Large intestine (tissue), 3 donors: ENCODE measurements around the gene SPX. TPM values are rescaled to one million over a fixed set of nuclear protein-coding genes. Genes with fewer than 3 reads are reported as not detected.

ENCODE experiments used
- DNase-seq, 2 donors: peaks; one replicate each; pipeline versions ENCODE4 v3.0.0 to v3.0.0-alpha.2; 2013
- H3K27ac ChIP-seq: one replicate; pipeline ENCODE4 v1.5.1; 2013; ENCODE audit warnings: low read length
- H3K27me3 ChIP-seq: 2 replicates; pipeline ENCODE4 v1.6.1; 2013; ENCODE audit warnings: low read length; ENCODE audit not compliant: control insufficient read depth, insufficient read depth
- H3K36me3 ChIP-seq: 2 replicates; pipeline ENCODE4 v1.6.1; 2013; ENCODE audit warnings: low read length; ENCODE audit not compliant: control insufficient read depth, insufficient read depth
- H3K4me1 ChIP-seq: one replicate; pipeline ENCODE4 v1.6.1; 2013; ENCODE audit warnings: low read length; ENCODE audit not compliant: control insufficient read depth, insufficient read depth
- H3K4me3 ChIP-seq: one replicate; pipeline ENCODE4 v1.5.1; 2013; ENCODE audit warnings: low read length
- H3K9me3 ChIP-seq: one replicate; pipeline ENCODE4 v1.6.1; 2013; ENCODE audit warnings: mild to moderate bottlenecking, low read depth, low read length, moderate library complexity; ENCODE audit not compliant: control insufficient read depth
- WGBS: methylation state at CpG from one replicate; pipeline ENCODE4 v1.1.5; 2013; ENCODE audit warnings: low lambda C conversion rate; ENCODE audit not compliant: insufficient coverage; 5-methylcytosine and 5-hydroxymethylcytosine counted together
- polyA plus RNA-seq: library from polyadenylated mRNA; unstranded; fragments of 120-200 nt; gene quantifications from one replicate; pipeline ENCODE4 v1.2.1, GENCODE V29; 2013

The SPX gene
- polyA plus RNA-seq, 1 donor = 3.5 TPM

DNA sequence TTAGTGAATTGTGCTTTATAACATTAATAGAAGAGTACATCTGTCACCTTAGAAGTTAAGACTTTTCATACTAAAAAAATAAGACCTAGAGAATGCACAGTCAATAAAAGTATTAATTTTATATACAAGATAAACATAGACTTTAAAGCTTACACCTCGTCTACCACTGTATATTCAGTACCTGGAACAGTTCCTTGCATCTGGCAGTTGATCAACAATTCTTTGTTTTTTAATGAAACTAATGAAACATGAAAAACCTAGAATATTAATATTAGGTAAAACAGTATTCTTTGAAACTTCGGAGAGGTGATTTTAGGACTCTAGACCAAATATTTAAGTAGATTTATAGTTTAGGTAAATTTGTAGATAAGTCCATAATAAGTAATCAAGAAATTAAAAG, 20.2 kb upstream of the SPX start:
- Histone ChIP-seq H3K4me1 (peaks cover 6% of the 10 kb centered on the region), H3K27me3 (no peaks in the 10 kb centered on the region), H3K27ac (no peak overlapping the region), H3K36me3 (peaks cover 10% of the 10 kb centered on the region), H3K4me3 (no peak overlapping the region), H3K9me3 (no peaks in the 10 kb centered on the region)
- WGBS = 89% methylated on average over 1 of the region's 2 CpGs
- no peak for DNase-seq

DNA sequence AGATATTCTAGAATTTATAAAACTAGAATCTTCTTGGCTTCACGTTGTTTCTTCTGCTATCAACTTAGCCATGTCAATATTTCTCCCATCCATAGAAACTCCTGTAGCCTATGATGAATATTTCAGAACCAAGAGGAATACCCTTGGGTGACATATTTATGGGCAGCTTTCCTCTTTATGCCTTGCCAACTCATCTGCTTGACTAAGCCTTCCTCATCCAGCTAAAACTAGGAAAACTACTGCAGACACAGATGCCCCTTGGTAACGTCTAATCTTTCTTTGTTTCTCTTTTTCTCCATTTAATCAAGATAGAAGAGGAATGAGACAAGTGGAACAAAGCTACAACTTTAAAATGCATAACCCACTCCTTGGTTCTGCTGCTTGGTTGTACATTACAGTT, 18.2 kb upstream of the SPX start:
- Histone ChIP-seq H3K4me3 (no peak overlapping the region), H3K4me1 (peaks cover 2% of the 10 kb centered on the region), H3K36me3 (peaks cover 15% of the 10 kb centered on the region), H3K27me3 (no peaks in the 10 kb centered on the region), H3K9me3 (no peaks in the 10 kb centered on the region), H3K27ac (no peak overlapping the region)
- 80% methylated on average over 2 of the region's 2 CpGs for WGBS
- no peak for DNase-seq

DNA sequence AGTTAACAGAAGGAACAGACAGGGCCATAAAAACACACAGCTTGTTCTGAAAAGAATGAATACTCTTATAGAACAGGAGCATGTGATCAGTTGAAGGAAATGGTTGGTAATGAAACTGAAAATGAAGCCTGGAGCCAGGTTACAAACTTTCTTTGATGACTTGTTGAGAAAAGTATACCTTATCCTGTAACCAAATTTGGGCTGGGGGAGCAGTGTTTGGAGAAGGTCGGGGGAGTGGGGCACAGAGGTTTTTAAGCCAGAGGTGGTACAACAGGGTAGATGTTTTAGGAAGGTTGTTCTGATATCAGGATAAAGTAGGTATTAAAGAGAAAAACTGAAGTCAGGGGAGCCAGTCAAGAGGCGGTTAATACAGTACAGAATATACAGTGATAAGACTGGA, 16.3 kb upstream of the SPX start:
- Histone ChIP-seq H3K27me3 (no peaks in the 10 kb centered on the region), H3K9me3 (no peaks in the 10 kb centered on the region), H3K27ac (no peak overlapping the region), H3K4me1 (no peaks in the 10 kb centered on the region), H3K36me3 (peaks cover 24% of the 10 kb centered on the region), H3K4me3 (no peak overlapping the region)
- no peak for DNase-seq
- 50% methylated on average over 2 of the region's 2 CpGs for WGBS

DNA sequence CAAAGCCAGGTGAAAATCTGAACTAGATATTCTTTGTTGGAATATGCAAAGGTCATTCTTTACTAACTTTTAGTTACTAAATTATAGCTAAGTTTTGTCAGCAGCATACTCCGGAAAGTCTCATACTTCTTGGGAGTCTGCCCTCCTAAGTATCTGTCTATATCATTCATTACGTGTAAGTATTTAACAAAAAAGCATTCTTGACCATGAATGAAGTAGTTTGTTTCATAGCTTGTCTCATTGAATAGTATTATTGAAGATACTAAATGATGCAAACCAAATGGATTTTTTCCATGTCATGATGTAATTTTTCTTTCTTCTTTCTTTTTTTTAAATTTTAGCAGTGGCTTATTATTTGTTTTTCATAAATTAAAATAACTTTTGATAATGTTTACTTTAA, 9.8 kb upstream of the SPX start:
- WGBS = 89% methylated on average over 1 of the region's 2 CpGs
- H3K9me3 ChIP-seq = no peaks in the 10 kb centered on the region
- no peaks in the 10 kb centered on the region for H3K27me3 ChIP-seq
- no peak overlapping the region for H3K4me3 ChIP-seq
- DNase-seq = no peak
- H3K36me3 ChIP-seq = peaks cover 16% of the 10 kb centered on the region
- H3K27ac ChIP-seq = no peak overlapping the region
- H3K4me1 ChIP-seq = no peaks in the 10 kb centered on the region

DNA sequence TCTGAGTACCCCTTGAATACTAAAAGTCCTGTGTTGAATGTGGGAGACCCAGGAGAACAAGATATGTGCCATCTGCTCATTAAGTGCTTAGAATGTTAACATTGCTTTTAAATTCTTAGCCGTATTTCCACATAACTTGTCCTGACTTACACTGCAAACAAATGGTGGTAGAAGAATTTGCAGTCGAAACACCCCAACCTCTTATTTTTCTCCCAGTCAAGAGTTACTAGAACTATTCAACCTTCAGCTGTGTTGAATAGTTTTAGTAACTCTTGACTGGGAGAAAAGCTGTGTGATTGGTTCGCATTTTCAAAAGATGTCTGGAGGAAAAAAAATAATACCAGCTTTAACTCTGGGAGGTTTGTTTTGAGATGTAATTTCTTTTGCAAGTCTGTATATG, 7.6 kb upstream of the SPX start:
- Histone ChIP-seq H3K27me3 (no peaks in the 10 kb centered on the region), H3K27ac (no peak overlapping the region), H3K4me1 (no peaks in the 10 kb centered on the region), H3K4me3 (no peak overlapping the region), H3K36me3 (peaks cover 8% of the 10 kb centered on the region), H3K9me3 (no peaks in the 10 kb centered on the region)
- WGBS = 82% methylated on average over 2 of the region's 3 CpGs
- DNase-seq = no peak

DNA sequence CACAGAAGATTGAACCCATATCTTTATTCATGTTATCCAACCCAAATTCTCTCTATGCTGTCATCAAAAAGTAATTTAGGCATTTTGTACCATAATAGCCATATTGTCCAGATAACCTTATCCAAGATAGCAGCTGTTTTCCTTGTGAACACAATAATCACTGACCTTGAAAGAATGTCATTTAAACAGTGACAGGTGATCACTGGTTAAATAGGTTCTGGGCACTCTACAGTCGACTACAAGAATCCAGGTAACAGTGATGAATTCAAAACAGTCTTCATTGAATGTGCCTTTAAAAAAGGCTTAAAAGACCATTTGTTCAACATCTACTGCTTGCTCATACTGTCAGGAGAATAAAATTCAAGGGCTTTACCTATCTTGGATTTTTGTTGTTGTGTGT, 4.6 kb upstream of the SPX start:
- H3K4me1 ChIP-seq = no peaks in the 10 kb centered on the region
- peaks cover 11% of the 10 kb centered on the region for H3K27me3 ChIP-seq
- H3K36me3 ChIP-seq = no peaks in the 10 kb centered on the region
- DNase-seq = no peak
- H3K4me3 ChIP-seq = no peak overlapping the region
- H3K27ac ChIP-seq = no peak overlapping the region
- WGBS = no CpG with 5 or more reads among the region's 1 CpG
- H3K9me3 ChIP-seq = no peaks in the 10 kb centered on the region

DNA sequence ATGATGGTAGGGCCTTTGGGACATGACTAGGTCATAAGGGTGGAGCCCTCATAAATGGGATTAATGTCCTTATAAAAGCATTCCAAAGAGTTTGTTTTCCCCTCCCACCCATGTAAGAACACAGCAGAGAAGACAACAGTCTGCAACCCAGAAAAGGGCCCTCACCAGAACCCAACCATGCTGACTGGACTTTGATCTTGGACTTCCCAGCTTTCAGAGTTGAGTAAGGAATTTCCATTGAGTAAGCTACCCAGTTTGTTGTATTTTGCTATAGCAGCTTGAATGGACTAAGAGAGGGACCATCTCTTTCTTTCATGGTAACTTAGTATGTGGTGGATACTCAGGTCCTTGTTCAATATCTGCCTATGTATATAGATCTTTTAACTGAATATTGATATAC, 2.9 kb upstream of the SPX start:
- Histone ChIP-seq H3K36me3 (no peaks in the 10 kb centered on the region), H3K27me3 (peaks cover 27% of the 10 kb centered on the region), H3K9me3 (peaks cover 8% of the 10 kb centered on the region), H3K4me1 (no peaks in the 10 kb centered on the region), H3K27ac (no peak overlapping the region), H3K4me3 (no peak overlapping the region)
- DNase-seq = no peak

DNA sequence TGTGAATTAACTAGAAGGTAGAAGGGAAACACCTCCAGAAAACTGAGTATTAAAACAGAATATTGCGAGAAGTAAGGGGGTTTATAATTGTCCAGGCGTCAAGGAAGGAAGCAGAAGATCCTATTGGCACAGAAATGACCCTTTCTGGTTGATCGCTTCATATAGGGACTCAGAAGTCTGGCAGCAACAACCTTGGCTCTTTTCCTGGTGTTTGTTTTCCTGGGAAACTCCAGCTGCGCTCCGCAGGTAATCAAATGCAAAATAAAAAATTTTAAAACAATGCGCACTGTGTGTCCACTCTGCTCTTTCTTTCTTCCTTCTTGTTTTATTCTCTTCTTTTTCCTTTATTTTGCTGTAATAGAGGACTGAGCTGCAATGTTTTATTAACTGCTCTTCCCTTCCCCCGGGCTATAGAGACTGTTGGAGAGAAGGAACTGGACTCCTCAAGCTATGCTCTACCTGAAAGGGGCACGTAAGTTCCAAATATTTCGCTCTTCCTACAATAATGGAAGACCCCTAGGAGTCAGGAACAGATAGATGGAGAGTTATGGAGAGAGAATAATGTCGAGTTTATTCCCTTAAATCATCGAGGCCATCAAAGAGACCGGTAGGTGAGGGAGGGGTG, 737 bp downstream of the SPX start:
- H3K27ac ChIP-seq = no peak overlapping the region
- DNase-seq = no peak
- 23% methylated on average over 2 of the region's 12 CpGs for WGBS
- H3K4me3 ChIP-seq = peak overlapping the region; percentile 49
- peaks cover 42% of the 10 kb centered on the region for H3K27me3 ChIP-seq
- H3K36me3 ChIP-seq = no peaks in the 10 kb centered on the region
- no peaks in the 10 kb centered on the region for H3K4me1 ChIP-seq
- peaks cover 8% of the 10 kb centered on the region for H3K9me3 ChIP-seq

DNA sequence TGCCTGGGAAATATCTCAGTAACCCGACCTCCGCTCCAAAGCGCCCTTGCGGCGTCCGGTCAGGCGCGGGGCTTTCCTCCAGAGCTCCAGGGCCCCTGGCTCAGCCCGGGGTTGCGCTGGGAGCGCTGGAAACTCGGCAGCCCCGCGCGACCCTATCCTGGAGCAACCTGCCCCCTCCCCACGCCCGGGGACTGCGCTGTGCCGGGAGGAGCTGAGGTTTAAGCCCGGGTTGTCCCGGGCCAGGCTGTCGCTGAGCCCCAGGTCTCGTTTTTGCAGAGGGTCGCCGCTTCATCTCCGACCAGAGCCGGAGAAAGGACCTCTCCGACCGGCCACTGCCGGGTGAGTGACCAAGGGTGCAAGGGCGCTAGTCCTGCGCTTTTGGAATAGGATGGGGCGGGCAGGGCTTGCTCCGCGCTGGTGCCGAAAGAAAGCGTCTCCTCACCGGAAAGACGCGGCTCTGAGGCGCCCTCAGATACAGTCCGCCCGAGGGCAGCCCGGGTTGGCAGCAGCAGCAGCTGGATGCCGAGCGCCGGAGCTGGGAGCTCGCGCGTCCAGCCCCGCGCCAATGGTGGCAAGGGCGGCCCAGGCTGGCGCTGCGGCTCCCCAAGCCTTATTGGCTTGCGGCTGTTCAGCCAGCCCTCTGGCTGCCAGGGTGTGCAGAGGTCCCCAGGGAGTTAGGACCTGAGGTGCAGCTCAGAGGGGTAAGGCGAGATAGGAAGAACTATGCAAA, 1.5 kb downstream of the SPX start:
- WGBS = no CpG with 5 or more reads among the region's 57 CpGs
- H3K27ac ChIP-seq = no peak overlapping the region
- peak in 1 of 2 donors; percentile 37 for DNase-seq
- H3K27me3 ChIP-seq = peaks cover 42% of the 10 kb centered on the region
- H3K9me3 ChIP-seq = peaks cover 8% of the 10 kb centered on the region
- H3K36me3 ChIP-seq = no peaks in the 10 kb centered on the region
- H3K4me3 ChIP-seq = peak overlapping the region; percentile 49
- no peaks in the 10 kb centered on the region for H3K4me1 ChIP-seq

DNA sequence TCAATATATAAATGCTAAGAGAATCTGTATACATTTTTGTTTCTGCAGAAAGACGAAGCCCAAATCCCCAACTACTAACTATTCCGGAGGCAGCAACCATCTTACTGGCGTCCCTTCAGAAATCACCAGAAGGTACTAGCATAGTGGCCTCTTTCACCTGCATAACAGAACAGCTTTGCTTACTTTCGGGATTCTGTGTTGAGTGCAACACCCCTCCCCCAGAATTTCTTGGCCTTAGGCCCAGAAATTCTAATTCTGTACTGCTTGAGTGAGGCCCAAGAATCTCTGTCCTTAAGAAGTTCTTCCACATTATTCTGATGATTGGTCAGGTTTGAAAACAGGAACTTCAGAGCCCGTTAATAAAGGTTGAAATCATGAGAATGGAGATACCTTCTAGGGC, 2.9 kb downstream of the SPX start:
- peaks cover 8% of the 10 kb centered on the region for H3K9me3 ChIP-seq
- H3K4me3 ChIP-seq = no peak overlapping the region
- no peaks in the 10 kb centered on the region for H3K36me3 ChIP-seq
- no peak for DNase-seq
- peaks cover 42% of the 10 kb centered on the region for H3K27me3 ChIP-seq
- no CpG with 5 or more reads among the region's 5 CpGs for WGBS
- H3K27ac ChIP-seq = no peak overlapping the region
- H3K4me1 ChIP-seq = no peaks in the 10 kb centered on the region

DNA sequence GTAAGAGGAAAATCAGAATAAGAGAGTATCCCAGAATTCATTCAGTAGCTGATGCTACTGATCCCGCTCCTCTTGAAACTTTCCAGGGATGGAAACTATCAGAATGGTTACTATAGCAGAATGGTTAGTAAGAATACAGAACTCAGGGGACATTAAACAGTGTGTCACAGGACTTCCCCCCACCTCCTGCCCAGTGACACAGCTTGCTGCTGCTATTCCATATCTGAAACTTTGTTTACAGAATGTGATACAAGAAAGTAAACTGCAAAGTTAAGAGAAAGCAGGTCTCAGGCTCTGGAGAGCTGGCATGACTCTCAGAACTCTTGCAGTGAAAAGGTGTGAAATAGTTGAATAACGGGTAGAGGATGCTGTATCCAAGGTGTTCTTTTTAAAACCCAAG, 3.4 kb downstream of the SPX start:
- Histone ChIP-seq H3K27ac (no peak overlapping the region), H3K27me3 (peaks cover 42% of the 10 kb centered on the region), H3K36me3 (no peaks in the 10 kb centered on the region), H3K4me1 (no peaks in the 10 kb centered on the region), H3K4me3 (no peak overlapping the region), H3K9me3 (peaks cover 8% of the 10 kb centered on the region)
- no peak for DNase-seq
- WGBS = no CpG with 5 or more reads among the region's 2 CpGs
